Measurements from ENCODE around the gene COPB1.

The COPB1 gene

DNA sequence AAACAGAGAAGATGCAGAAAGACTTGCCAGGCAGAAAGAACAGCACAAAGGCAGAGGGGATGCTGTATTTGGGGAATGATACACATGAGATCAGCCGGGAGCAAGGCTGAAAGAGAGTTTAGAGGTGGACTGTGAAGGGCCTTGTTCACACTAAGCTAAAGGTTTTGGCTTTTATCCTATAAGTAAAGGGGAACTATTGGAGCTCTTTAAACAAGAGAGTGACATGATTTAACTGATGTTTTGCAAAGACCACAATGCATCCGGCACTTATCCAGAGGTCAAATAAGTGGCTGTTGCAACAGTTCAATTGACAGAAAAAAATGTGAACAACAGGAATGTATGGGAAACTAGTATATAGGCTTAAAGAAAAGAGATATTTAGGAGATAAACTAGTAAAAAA is 76.0 kb downstream of the COPB1 start:
- no peaks in the 10 kb centered on the region for H3K27me3 Mint-ChIP-seq
- H3K4me3 Mint-ChIP-seq: no peak overlapping the region
- H3K27ac Mint-ChIP-seq: no peak overlapping the region
- H3K36me3 Mint-ChIP-seq (ENCODE audit: low read depth): no peaks in the 10 kb centered on the region
- H3K9me3 Mint-ChIP-seq: no peaks in the 10 kb centered on the region
- H3K4me1 Mint-ChIP-seq (ENCODE audit: low read depth): peaks cover 3% of the 10 kb centered on the region

DNA sequence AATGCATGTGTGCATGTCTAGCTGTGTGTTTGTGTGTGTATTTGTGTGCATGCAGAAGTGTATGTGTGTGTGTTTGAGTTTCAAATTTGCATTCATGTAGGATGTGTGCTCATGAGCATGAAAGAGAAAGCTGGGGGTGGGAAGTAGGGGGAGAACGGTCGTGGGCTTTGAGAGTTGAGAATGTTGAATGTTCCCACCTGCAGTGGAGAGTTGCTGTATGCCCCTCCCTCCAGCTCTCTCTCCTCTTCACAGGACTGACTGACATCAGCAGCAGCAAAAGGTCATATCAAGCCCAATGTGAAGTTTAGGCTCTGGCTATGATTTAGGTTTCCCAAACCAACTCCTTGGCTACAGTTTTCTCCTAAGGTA is 76.8 kb downstream of the COPB1 start:
- no peaks in the 10 kb centered on the region for H3K9me3 Mint-ChIP-seq

DNA sequence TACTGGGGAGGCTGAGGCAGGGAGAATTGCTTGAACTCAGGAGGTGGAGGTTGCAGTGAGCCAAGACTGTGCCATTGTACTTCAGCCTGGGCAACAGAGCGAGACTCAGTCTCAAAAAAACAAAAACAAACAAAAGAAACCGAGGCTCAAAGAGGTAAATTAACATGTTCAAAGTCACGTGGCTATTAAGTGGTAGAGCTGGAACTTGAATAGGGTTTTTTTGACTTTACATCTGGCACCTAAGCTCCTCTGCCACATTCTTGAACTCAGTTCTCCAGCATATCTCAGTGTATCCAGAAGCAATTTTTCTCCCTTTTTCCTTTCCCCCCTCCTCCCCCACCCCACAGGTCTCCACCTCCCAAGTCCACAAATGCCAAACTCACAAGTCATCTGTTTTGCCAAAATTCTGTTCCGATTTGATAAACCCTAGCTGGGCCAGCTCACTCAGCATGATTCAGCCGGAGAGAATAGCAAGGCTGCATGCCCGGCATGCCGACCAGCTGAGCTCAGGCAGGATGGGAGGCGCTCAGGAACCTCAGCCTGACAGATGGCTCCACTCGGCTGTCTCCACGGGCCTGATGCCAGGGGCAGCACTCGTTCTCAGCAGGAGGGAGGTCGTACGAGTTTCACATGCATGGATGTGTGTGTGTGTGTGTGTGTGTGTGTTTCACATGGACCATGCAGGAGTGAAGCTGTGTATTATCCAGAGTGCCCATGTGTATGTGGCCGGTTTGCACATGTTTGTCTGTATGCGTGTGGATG is 77.4 kb downstream of the COPB1 start:
- Mint-ChIP-seq H3K36me3 (ENCODE audit: low read depth) (no peaks in the 10 kb centered on the region), H3K4me1 (ENCODE audit: low read depth) (peaks cover 13% of the 10 kb centered on the region), H3K9me3 (no peaks in the 10 kb centered on the region), H3K27me3 (no peaks in the 10 kb centered on the region), H3K4me3 (no peak overlapping the region), H3K27ac (no peak overlapping the region)

More for the DNA sequence above, 76.8 kb downstream of the COPB1 start:
- no peak overlapping the region for H3K4me3 Mint-ChIP-seq
- no peak overlapping the region for H3K27ac Mint-ChIP-seq
- H3K27me3 Mint-ChIP-seq: no peaks in the 10 kb centered on the region
- H3K4me1 Mint-ChIP-seq (ENCODE audit: low read depth): peaks cover 7% of the 10 kb centered on the region
- H3K36me3 Mint-ChIP-seq (ENCODE audit: low read depth): no peaks in the 10 kb centered on the region

DNA sequence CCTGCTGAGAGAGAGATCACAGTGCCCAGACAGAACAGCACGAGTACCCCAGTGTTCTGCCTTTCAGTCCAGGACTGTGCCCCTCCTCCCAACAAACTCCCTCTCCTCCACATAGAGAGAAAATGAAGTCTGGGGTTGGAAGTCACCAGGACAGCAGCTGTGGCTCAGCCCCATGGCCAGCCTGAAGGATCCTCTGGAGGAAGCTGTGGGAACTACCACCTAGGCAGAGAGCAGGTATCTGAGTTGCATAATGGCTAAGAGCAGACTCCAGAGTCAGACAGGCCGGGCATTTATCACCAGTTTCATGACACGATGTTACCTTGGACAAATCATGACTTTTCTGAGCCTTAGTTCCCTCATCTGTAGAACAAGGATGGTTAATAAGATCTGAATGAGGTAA is 79.4 kb downstream of the COPB1 start:
- peaks cover 33% of the 10 kb centered on the region for H3K4me1 Mint-ChIP-seq (ENCODE audit: low read depth)
- no peak overlapping the region for H3K4me3 Mint-ChIP-seq
- H3K27me3 Mint-ChIP-seq: no peaks in the 10 kb centered on the region
- H3K9me3 Mint-ChIP-seq: no peaks in the 10 kb centered on the region
- H3K36me3 Mint-ChIP-seq (ENCODE audit: low read depth): no peaks in the 10 kb centered on the region
- no peak overlapping the region for H3K27ac Mint-ChIP-seq

DNA sequence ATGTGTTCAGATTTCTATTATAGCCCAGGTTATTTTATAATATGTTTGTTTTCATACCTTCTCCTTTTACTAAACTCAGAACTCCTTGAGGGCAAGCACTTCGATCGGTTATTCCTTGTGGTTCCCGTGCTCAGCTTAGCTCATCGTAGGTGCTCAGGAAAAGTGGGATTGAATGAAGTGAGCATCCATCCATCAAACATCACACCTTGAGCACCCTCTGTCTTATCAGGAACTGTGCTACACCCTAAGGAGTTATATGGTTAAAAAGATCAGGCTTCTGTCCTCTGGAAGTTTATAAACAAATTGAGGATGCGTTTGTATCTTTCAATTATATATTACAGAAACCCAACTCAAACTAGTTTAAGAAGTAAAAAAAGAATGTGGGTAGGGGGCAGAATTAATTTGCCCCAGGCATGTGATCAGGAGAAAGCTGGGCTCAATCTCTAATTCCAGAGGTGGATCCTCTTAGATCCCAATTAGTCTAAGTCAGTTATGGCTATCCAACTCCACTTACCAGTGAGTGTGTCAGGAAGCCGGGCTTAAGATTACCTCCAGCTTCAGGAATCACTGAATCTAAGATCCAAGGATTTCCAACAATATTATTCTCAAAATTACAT is 80.7 kb downstream of the COPB1 start:
- Mint-ChIP-seq H3K9me3 (no peaks in the 10 kb centered on the region), H3K4me3 (no peak overlapping the region), H3K4me1 (ENCODE audit: low read depth) (peaks cover 46% of the 10 kb centered on the region), H3K27ac (no peak overlapping the region), H3K27me3 (no peaks in the 10 kb centered on the region), H3K36me3 (ENCODE audit: low read depth) (no peaks in the 10 kb centered on the region)

DNA sequence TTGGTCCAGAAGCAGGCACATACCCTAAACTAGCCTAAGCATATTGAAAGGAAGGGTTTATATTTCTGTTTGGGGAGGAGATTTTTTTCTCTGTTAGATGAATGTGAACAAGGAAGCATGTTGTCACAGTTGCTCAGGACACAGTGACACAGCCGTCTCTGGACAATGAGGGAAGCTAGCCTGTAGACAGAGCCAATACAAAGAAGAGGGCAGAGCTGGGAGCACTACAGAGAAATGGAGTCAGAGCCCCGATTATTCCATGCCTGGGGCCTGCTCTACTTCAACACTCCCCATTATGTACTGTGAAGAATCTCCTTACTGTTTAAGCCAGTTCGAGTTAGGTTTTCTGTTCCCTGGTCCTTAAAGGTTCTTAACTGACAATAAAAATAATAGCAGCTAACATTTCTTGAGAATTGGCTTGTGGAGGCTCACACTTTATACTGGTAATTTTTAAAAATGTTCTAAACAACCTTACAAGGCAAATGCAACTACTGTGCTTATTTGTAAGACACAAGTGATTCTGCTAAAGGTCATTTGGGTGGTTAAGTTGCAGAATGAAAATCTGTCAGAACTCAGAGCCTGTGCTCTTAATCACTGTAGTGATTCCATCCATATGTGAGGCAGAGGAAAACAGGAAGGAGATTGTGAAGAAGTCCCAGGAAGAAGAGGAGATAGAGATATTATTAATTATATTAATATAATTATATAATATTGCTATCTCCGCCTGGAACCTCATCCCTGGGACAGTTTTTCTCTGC is 81.8 kb downstream of the COPB1 start:
- no peaks in the 10 kb centered on the region for H3K9me3 Mint-ChIP-seq
- peaks cover 57% of the 10 kb centered on the region for H3K4me1 Mint-ChIP-seq (ENCODE audit: low read depth)
- H3K27me3 Mint-ChIP-seq: no peaks in the 10 kb centered on the region
- H3K36me3 Mint-ChIP-seq (ENCODE audit: low read depth): no peaks in the 10 kb centered on the region
- H3K4me3 Mint-ChIP-seq: no peak overlapping the region
- H3K27ac Mint-ChIP-seq: peak overlapping the region; percentile 43

DNA sequence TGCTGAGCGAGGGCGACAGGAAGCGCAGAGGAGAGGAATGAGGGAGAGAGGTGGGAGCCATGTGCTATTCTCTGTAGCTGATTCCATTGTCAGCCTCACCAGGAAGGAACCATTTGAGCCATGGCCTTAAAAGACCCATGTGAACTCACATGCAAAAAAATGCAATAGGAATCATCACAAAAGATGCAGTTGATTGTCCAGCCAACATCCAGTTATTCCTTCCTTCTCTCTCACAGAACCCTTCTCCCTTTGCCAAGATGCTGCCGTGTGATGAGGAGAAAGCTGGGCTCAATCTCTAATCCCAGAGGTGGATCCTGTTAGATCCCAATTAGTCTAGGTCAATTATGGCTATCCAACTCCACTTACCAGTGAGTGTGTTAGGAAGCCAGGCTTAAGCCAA is 82.4 kb downstream of the COPB1 start:
- peaks cover 63% of the 10 kb centered on the region for H3K4me1 Mint-ChIP-seq (ENCODE audit: low read depth)
- no peaks in the 10 kb centered on the region for H3K27me3 Mint-ChIP-seq
- H3K4me3 Mint-ChIP-seq: no peak overlapping the region
- no peaks in the 10 kb centered on the region for H3K9me3 Mint-ChIP-seq
- H3K36me3 Mint-ChIP-seq (ENCODE audit: low read depth): no peaks in the 10 kb centered on the region
- H3K27ac Mint-ChIP-seq: peak overlapping the region; percentile 43

DNA sequence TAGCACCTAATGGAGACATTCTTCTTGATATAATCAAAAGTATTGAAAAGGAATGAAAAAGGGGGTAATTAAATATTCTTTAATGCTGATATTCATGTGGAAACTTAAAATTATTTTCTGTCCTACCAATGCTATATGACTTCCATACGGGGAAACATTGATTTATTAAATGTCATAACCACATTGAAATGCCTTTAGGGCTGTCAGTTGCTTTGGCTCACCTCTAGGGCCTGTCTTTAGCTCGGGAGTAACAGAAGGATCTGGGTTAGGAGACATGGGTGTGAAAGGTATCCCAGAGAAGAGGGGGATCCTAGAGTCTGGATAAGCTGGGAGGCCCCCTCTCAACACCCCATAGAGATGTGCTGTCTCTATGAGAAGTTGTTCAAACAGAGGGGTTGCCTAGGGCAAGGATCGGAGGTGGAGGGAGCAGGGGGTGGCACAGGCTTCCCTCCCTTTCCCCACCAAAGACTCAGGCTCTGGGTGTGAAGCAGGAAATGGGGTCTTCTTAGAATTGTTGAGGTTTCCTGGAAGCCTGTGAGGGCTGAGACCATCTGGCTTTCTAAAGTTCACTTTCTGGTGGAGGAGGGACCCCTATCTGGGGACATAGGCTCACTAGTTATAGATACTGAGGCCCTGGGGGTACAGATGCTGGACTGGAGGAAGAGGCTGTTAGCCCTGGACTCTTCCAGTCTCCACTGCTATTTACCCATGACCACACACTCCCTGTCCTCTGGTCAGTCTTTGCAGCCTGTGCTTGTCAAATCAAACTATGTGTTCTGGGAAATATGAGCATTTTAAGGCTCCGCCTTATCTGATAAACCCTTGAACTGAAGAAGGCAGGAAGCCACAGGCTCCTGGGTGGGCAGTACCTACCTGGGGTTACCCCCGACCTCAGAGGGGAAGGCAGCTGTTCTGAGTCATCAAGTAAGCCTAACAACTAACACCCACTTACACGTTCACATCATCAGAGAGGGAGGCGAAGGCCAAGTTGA is 84.8 kb downstream of the COPB1 start:
- Mint-ChIP-seq H3K4me1 (ENCODE audit: low read depth) (peaks cover 67% of the 10 kb centered on the region), H3K9me3 (no peaks in the 10 kb centered on the region), H3K27ac (peak overlapping the region; percentile 97), H3K27me3 (no peaks in the 10 kb centered on the region), H3K4me3 (peak overlapping the region; percentile 73), H3K36me3 (ENCODE audit: low read depth) (no peaks in the 10 kb centered on the region)

DNA sequence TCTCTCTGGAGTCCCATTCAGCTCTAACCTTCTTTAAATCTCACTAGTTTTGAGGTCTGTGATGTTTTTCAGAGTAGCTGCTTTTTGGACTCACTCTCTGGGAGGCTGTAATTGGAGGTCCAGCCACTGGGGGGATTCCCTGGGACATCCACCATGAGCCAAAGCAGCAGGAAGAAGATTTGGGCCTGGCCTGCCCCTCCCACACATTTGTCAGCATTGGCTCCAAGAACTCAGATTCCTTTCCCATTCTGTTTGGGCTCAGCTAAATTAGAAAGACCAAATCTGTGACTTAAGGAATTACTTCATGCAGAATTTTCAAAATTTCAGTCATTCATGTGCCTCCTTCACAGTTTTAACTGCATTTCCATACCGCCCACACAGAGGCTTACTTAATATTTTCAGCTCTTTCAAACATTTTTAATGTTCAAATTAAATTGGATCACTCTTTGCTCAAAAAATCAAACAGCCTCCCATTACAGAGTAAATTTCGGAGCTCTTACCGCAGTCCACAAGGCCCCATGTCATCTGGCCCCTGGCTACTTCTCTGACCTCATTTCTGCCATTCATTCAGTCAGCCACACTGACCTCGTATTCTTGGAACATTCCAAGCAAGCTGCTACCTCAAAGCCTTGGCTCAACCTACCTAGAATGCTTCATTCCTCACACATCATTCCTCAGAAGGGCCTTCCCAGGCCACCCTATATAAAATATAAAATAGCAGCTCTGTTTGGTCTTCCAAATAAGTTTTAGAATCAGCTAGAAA is 86.1 kb downstream of the COPB1 start:
- Mint-ChIP-seq H3K9me3 (no peaks in the 10 kb centered on the region), H3K27me3 (no peaks in the 10 kb centered on the region), H3K4me1 (ENCODE audit: low read depth) (peaks cover 62% of the 10 kb centered on the region), H3K27ac (peak overlapping the region; percentile 77), H3K36me3 (ENCODE audit: low read depth) (no peaks in the 10 kb centered on the region), H3K4me3 (no peak overlapping the region)

DNA sequence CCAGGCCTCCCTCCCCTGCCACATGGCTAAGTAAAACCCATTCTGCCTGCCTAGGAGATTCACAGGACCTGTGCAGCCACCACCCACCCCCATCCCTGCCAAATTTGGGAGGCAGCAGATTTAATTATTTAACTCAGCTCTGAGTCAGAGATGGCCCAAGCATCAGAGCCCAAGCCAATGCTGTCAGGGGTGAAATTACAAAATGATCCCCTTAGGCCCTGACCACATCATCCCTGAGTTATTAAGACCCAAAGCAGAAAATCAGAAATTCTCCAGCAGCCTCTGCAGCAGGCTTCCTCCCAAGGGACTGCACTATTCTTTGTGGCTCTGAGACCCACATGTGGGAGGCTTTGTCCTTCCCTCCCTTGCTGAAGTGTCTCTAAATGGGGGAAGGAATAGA is 87.8 kb downstream of the COPB1 start:
- Mint-ChIP-seq H3K9me3 (no peaks in the 10 kb centered on the region), H3K27ac (no peak overlapping the region), H3K36me3 (ENCODE audit: low read depth) (no peaks in the 10 kb centered on the region), H3K4me3 (no peak overlapping the region), H3K27me3 (no peaks in the 10 kb centered on the region), H3K4me1 (ENCODE audit: low read depth) (peaks cover 50% of the 10 kb centered on the region)

DNA sequence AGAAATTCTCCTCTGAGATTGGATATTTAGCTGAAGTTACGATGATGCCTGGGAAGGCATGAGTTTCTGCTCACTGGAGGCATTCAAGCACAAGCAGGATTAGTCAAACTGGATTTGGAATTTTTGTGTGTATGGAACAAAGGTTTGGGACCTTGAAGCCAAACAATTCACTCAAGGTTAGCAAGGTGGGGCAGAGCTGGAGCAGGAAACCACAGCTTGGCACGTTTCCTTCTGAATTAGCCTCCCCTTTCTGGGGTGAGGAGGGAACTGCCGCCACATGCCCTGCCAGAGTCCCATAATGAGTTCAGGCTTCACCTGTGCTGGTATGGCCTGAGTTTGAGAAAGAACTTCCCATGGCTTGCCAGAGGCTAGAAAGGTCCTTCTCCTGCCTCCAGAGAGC is 89.7 kb downstream of the COPB1 start:
- Mint-ChIP-seq H3K27me3 (no peaks in the 10 kb centered on the region), H3K4me3 (no peak overlapping the region), H3K9me3 (no peaks in the 10 kb centered on the region), H3K4me1 (ENCODE audit: low read depth) (peaks cover 30% of the 10 kb centered on the region), H3K27ac (no peak overlapping the region), H3K36me3 (ENCODE audit: low read depth) (no peaks in the 10 kb centered on the region)

DNA sequence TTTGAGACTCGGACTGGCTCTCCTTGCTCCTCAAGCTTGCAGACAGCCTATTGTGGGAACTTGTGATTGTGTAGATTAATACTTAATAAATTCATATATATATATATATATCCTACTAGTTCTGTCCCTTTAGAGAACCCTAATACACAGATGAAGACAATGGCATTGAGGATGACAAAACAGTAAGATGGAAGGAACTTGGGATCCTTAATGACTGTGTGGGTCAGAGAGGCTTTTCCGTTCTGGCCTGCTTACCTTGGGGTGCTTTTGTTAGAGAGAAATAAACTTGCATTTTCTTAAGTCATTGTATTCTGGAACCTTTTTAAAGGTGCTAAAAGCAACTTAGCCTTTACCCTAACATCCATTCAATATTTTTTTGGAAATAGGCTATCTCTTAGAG is 91.0 kb downstream of the COPB1 start:
- peaks cover 17% of the 10 kb centered on the region for H3K4me1 Mint-ChIP-seq (ENCODE audit: low read depth)
- no peak overlapping the region for H3K27ac Mint-ChIP-seq
- no peak overlapping the region for H3K4me3 Mint-ChIP-seq
- H3K9me3 Mint-ChIP-seq: no peaks in the 10 kb centered on the region
- no peaks in the 10 kb centered on the region for H3K27me3 Mint-ChIP-seq
- no peaks in the 10 kb centered on the region for H3K36me3 Mint-ChIP-seq (ENCODE audit: low read depth)

Data from stimulated activated naive CD8-positive, alpha-beta T cell treated with anti-CD3 and anti-CD28 coated beads, Interleukin-15, Interleukin-2, amounts not matched to agents 100 ng/mL and 50 ng/mL, for 24 hours (primary cell).